Astrocyte (in vitro differentiated cells and primary cell): ENCODE results near the gene ZNF771. TPM values are rescaled to one million over a fixed set of nuclear protein-coding genes. Genes with fewer than 3 reads are reported as not detected.

ENCODE experiments used
- DNase-seq: peaks from one replicate; pipeline ENCODE4 v3.0.0-alpha.2; 2010; ENCODE audit warnings: low read depth
- FAIRE-seq: peaks from 2 replicates; lab custom pipeline; 2011; peaks lifted over from hg19 to GRCh38; lab: Jason Lieb, UNC
- H2AFZ ChIP-seq: 2 replicates; pipeline ENCODE4 v1.6.0; 2012; ENCODE audit warnings: low read depth, low read length, inconsistent platforms
- H3K27ac ChIP-seq: 2 replicates; pipeline ENCODE4 v1.5.1; 2011; ENCODE audit warnings: low read depth, low read length, inconsistent platforms
- H3K27me3 ChIP-seq: 2 replicates; pipeline ENCODE4 v1.6.0; 2011; ENCODE audit warnings: low read length, inconsistent platforms; ENCODE audit not compliant: insufficient read depth
- H3K36me3 ChIP-seq: 2 replicates; pipeline ENCODE4 v1.5.1; 2011; ENCODE audit warnings: low read length, inconsistent platforms; ENCODE audit not compliant: insufficient read depth
- H3K4me1 ChIP-seq: 2 replicates; pipeline ENCODE4 v1.5.1; 2011; ENCODE audit warnings: low read length, inconsistent platforms; ENCODE audit not compliant: insufficient read depth
- H3K4me2 ChIP-seq: 2 replicates; pipeline ENCODE4 v1.6.0; 2012; ENCODE audit warnings: low read length, inconsistent platforms
- H3K4me3 ChIP-seq: 2 replicates; pipeline ENCODE4 v1.5.1; 2011; ENCODE audit warnings: low read depth, mild to moderate bottlenecking, low read length, inconsistent platforms; ENCODE audit not compliant: insufficient read depth
- H3K79me2 ChIP-seq: 2 replicates; pipeline ENCODE4 v1.6.0; 2012; ENCODE audit warnings: mild to moderate bottlenecking, low read length, inconsistent platforms; ENCODE audit not compliant: insufficient read depth
- H3K9ac ChIP-seq: 2 replicates; pipeline ENCODE4 v1.6.0; 2012; ENCODE audit warnings: mild to moderate bottlenecking, low read length, inconsistent platforms
- H3K9me3 ChIP-seq: 2 replicates; pipeline ENCODE4 v1.5.1; 2012; ENCODE audit warnings: low read depth, mild to moderate bottlenecking, low read length, inconsistent platforms; ENCODE audit not compliant: insufficient read depth
- H4K20me1 ChIP-seq: 2 replicates; pipeline ENCODE4 v1.6.0; 2012; ENCODE audit warnings: low read length, inconsistent platforms; ENCODE audit not compliant: insufficient read depth
- H3K27ac Mint-ChIP-seq: one replicate; pipeline ENCODE4 v1.8.0; 2021; ENCODE audit warnings: mild to moderate bottlenecking, mixed read lengths; ENCODE audit not compliant: unreplicated experiment
- H3K27me3 Mint-ChIP-seq: one replicate; pipeline ENCODE4 v1.8.0; 2021; ENCODE audit warnings: low read depth, mixed read lengths; ENCODE audit not compliant: unreplicated experiment
- H3K36me3 Mint-ChIP-seq: one replicate; pipeline ENCODE4 v1.8.0; 2021; ENCODE audit warnings: low read depth, mixed read lengths; ENCODE audit not compliant: unreplicated experiment
- H3K4me1 Mint-ChIP-seq: one replicate; pipeline ENCODE4 v1.8.0; 2021; ENCODE audit warnings: low read depth, mixed read lengths; ENCODE audit not compliant: unreplicated experiment
- H3K4me3 Mint-ChIP-seq: one replicate; pipeline ENCODE4 v1.8.0; 2021; ENCODE audit warnings: mild to moderate bottlenecking, moderate library complexity, mixed read lengths; ENCODE audit not compliant: unreplicated experiment
- H3K9me3 Mint-ChIP-seq: one replicate; pipeline ENCODE4 v1.8.0; 2021; ENCODE audit warnings: mild to moderate bottlenecking, mixed read lengths; ENCODE audit not compliant: unreplicated experiment
- EZH2 ChIP-seq: IDR thresholded peaks from 2 replicates; pipeline ENCODE4 v1.6.1; 2012; ENCODE audit warnings: mild to moderate bottlenecking, low read length, inconsistent platforms; ENCODE audit not compliant: insufficient read depth
- total RNA-seq: library from RNA; stranded (reverse); gene quantifications from 2 replicates; pipeline ENCODE4 v1.2.1, GENCODE V29; 2021
- TF ChIP-seq, protein P1 (sequence below): IDR thresholded peaks from 2 replicates; pipeline ENCODE4 v1.5.1; 2011; ENCODE audit warnings: low read depth, mild to moderate bottlenecking, inconsistent platforms, low read length, moderate library complexity; ENCODE audit not compliant: insufficient read depth

The ZNF771 gene
- total RNA-seq, 1 donor from 2014 or later: 13.9 TPM

DNA sequence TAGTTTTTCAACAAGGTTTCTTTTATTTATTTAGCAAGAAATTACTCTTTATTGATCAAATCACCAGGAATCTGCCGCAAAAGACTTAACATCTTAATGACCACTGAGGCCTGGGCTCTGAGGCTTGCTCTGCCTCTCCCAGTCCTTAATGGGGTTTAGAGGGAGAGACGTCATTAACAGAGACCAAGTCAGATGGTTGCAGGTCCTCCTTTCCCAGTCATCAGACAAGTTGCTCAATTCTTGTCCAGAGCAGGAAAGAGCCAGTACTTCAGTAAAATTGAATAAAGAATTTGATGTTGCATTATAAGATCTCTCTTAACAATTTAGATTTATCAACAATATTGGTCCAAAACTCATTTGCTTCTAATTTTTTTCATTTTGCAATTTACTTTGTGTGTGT is 36.2 kb downstream of the ZNF771 start:
- FAIRE-seq (no peak), DNase-seq (no peak)
- H3K4me3 Mint-ChIP-seq: peak overlapping the region; percentile 90
- H3K4me1 Mint-ChIP-seq: peaks cover 14% of the 10 kb centered on the region
- no peak overlapping the region for H2AFZ ChIP-seq
- H3K9ac ChIP-seq: no peak overlapping the region
- no peaks in the 10 kb centered on the region for H3K9me3 ChIP-seq
- H4K20me1 ChIP-seq: no peaks in the 10 kb centered on the region
- peaks cover 12% of the 10 kb centered on the region for H3K4me1 ChIP-seq
- peaks cover 7% of the 10 kb centered on the region for H3K9me3 Mint-ChIP-seq
- H3K4me2 ChIP-seq: no peak overlapping the region
- peaks cover 16% of the 10 kb centered on the region for H3K36me3 Mint-ChIP-seq
- H3K79me2 ChIP-seq: peaks cover 15% of the 10 kb centered on the region
- no peak overlapping the region for H3K27ac ChIP-seq
- TF ChIP-seq, protein P1, sequence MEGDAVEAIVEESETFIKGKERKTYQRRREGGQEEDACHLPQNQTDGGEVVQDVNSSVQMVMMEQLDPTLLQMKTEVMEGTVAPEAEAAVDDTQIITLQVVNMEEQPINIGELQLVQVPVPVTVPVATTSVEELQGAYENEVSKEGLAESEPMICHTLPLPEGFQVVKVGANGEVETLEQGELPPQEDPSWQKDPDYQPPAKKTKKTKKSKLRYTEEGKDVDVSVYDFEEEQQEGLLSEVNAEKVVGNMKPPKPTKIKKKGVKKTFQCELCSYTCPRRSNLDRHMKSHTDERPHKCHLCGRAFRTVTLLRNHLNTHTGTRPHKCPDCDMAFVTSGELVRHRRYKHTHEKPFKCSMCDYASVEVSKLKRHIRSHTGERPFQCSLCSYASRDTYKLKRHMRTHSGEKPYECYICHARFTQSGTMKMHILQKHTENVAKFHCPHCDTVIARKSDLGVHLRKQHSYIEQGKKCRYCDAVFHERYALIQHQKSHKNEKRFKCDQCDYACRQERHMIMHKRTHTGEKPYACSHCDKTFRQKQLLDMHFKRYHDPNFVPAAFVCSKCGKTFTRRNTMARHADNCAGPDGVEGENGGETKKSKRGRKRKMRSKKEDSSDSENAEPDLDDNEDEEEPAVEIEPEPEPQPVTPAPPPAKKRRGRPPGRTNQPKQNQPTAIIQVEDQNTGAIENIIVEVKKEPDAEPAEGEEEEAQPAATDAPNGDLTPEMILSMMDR: no peak
- no peak for TF ChIP-seq EZH2
- H3K27ac Mint-ChIP-seq: no peak overlapping the region
- no peak overlapping the region for H3K4me3 ChIP-seq
- H3K36me3 ChIP-seq: no peaks in the 10 kb centered on the region
- H3K27me3 Mint-ChIP-seq: no peaks in the 10 kb centered on the region
- no peaks in the 10 kb centered on the region for H3K27me3 ChIP-seq

DNA sequence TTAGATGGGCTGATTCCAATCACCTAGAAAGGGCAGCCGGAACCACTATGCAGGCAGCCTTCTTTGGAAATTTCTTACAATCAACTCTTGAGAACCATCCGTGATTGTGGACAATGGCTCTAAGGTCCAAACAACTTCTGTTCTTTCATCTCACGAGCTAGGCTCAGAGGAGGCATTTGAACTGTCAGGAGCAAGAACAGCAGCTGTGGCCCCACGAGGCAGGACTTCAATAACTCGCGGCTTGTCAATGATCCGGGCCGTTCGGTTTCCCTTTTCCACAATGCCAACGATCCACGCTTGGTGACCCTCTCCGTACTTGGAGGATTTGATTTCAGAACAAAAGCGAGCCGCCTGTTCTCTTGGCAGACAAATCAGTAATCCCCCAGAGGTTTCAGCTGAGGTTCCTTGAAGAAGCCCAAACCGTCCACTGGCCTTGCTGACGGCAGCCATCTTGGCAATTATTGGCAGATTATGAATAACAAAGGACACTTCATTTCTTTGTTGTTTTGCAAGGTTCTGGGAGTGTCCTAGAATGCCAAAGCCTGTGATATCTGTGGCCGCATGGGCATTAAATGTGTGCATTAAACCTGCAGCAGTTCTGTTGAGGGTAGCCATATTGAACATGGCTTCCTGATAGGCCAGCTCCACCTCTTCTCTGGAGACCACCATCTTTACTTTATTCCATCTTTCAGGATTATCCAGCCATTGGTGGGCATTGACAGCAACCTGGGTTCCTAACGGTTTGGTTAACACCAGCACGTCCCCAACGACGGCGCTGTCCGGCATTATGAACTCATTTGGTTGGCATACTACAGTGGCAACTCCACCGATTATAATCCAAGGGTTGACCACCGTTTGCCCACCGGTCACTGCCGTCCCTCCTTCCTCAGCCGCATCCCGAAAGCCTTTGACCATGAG is 37.1 kb downstream of the ZNF771 start:
- FAIRE-seq (no peak), DNase-seq (no peak)
- H3K27ac Mint-ChIP-seq: peak overlapping the region; percentile 63
- Histone ChIP-seq H3K27ac (peak overlapping the region; percentile 89), H2AFZ (peak overlapping the region; percentile 80), H3K4me2 (peak overlapping the region; percentile 94), H3K9me3 (no peaks in the 10 kb centered on the region), H3K4me1 (peaks cover 12% of the 10 kb centered on the region), H3K9ac (peak overlapping the region; percentile 91), H3K4me3 (peak overlapping the region; percentile 66), H3K79me2 (peaks cover 15% of the 10 kb centered on the region), H3K27me3 (no peaks in the 10 kb centered on the region), H3K36me3 (no peaks in the 10 kb centered on the region), H4K20me1 (no peaks in the 10 kb centered on the region)
- H3K36me3 Mint-ChIP-seq: peaks cover 16% of the 10 kb centered on the region
- peaks cover 7% of the 10 kb centered on the region for H3K9me3 Mint-ChIP-seq
- H3K4me1 Mint-ChIP-seq: peaks cover 14% of the 10 kb centered on the region
- TF ChIP-seq, protein P1: no peak
- H3K27me3 Mint-ChIP-seq: no peaks in the 10 kb centered on the region
- H3K4me3 Mint-ChIP-seq: peak overlapping the region; percentile 90

DNA sequence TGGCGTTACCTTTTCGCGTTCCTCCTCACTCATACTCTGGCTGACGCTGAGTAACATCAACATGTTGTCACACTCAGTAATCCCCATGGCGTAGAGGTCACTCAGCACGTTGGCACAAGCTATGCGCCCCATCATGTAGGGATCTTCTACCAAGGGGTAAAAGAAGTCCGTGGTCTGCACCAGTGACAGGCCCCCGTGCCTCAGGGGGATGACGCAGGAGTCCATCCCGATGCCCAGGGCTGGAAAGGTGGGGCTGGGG is 37.7 kb downstream of the ZNF771 start:
- H3K79me2 ChIP-seq: peaks cover 15% of the 10 kb centered on the region
- H3K4me1 Mint-ChIP-seq: peaks cover 14% of the 10 kb centered on the region
- no peaks in the 10 kb centered on the region for H4K20me1 ChIP-seq
- H3K27me3 ChIP-seq: no peaks in the 10 kb centered on the region
- H3K4me2 ChIP-seq: peak overlapping the region; percentile 94
- H3K4me3 Mint-ChIP-seq: peak overlapping the region; percentile 90
- peak overlapping the region; percentile 63 for H3K27ac Mint-ChIP-seq
- DNase-seq (no peak), FAIRE-seq (no peak)
- no peaks in the 10 kb centered on the region for H3K27me3 Mint-ChIP-seq
- peak overlapping the region; percentile 80 for H2AFZ ChIP-seq
- TF ChIP-seq, protein P1: no peak
- no peak for TF ChIP-seq EZH2
- H3K4me3 ChIP-seq: peak overlapping the region; percentile 66
- H3K9me3 Mint-ChIP-seq: peaks cover 7% of the 10 kb centered on the region
- H3K4me1 ChIP-seq: peaks cover 12% of the 10 kb centered on the region
- H3K36me3 ChIP-seq: no peaks in the 10 kb centered on the region
- H3K9ac ChIP-seq: peak overlapping the region; percentile 91
- no peaks in the 10 kb centered on the region for H3K9me3 ChIP-seq
- peaks cover 16% of the 10 kb centered on the region for H3K36me3 Mint-ChIP-seq
- H3K27ac ChIP-seq: peak overlapping the region; percentile 89
